IPS DF 6.9 (cell line): ENCODE data around the gene GLIS2.

ENCODE experiments used
- DNase-seq: peaks from one replicate; pipeline ENCODE4 v3.0.0-alpha.2; 2013; ENCODE audit warnings: low read depth, low spot score
- H3K27ac ChIP-seq: one replicate; pipeline ENCODE4 v1.5.1; 2013; ENCODE audit warnings: low read length, control low read depth
- H3K27me3 ChIP-seq: 2 replicates; pipeline ENCODE4 v1.6.1; 2013; ENCODE audit warnings: mild to moderate bottlenecking, low read length; ENCODE audit not compliant: control insufficient read depth, insufficient read depth
- H3K36me3 ChIP-seq: 2 replicates; pipeline ENCODE4 v1.6.1; 2013; ENCODE audit warnings: low read length; ENCODE audit not compliant: control insufficient read depth, insufficient read depth
- H3K4me1 ChIP-seq: 2 replicates; pipeline ENCODE4 v1.6.1; 2013; ENCODE audit warnings: low read length; ENCODE audit not compliant: control insufficient read depth, insufficient read depth
- H3K4me3 ChIP-seq: 2 replicates; pipeline ENCODE4 v1.5.1; 2013; ENCODE audit warnings: mild to moderate bottlenecking, low read length
- H3K9me3 ChIP-seq: 2 replicates; pipeline ENCODE4 v1.6.1; 2013; ENCODE audit warnings: low read length, inconsistent platforms; ENCODE audit not compliant: control insufficient read depth, insufficient read depth
- WGBS: extraction: QIAGEN DNeasy Blood & Tissue Kit; methylation state at CpG from one replicate; pipeline ENCODE4 v1.1.7; 2013; ENCODE audit warnings: mixed read lengths, missing lambda C conversion rate; ENCODE audit not compliant: insufficient read length, insufficient coverage; 5-methylcytosine and 5-hydroxymethylcytosine counted together

Gene GLIS2

GRCh38 chr16:4385066-4385788 is 69.4 kb downstream of the GLIS2 start:
- H3K4me3 ChIP-seq: no peak overlapping the region
- WGBS: no CpG with 5 or more reads among the region's 20 CpGs
- H3K27ac ChIP-seq: no peak overlapping the region
- H3K4me1 ChIP-seq: peaks cover 12% of the 10 kb centered on the region
- no peaks in the 10 kb centered on the region for H3K9me3 ChIP-seq
- no peak for DNase-seq
- H3K36me3 ChIP-seq: peaks cover 10% of the 10 kb centered on the region
- no peaks in the 10 kb centered on the region for H3K27me3 ChIP-seq

- Histone ChIP-seq H3K4me3 (no peak overlapping the region), H3K27me3 (no peaks in the 10 kb centered on the region), H3K36me3 (peaks cover 10% of the 10 kb centered on the region), H3K9me3 (no peaks in the 10 kb centered on the region), H3K27ac (no peak overlapping the region), H3K4me1 (peaks cover 18% of the 10 kb centered on the region)
- no CpG with 5 or more reads among the region's 11 CpGs for WGBS
- DNase-seq: no peak
These were observed 70.1 kb downstream of the GLIS2 start for GRCh38 chr16:4385789-4386450.

DNA sequence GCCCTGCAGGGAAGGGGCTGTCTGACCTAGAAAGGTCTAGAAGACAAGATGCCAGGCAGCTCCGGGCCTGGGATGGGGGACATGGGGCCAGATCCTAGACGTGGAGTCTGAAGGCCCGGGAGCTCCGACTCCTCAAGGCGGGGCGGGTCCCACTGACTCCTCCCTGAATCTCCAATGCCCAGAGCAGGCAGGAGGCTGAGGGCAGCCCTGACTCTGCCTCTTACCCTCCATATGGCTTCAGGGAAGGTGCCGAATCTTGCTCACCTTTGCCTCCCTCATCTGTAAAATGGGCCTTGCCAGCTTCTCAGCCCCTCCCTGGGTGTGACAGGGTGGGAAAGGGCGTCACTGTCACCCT is 70.6 kb downstream of the GLIS2 start:
- peaks cover 19% of the 10 kb centered on the region for H3K4me1 ChIP-seq
- H3K27me3 ChIP-seq: no peaks in the 10 kb centered on the region
- H3K9me3 ChIP-seq: no peaks in the 10 kb centered on the region
- H3K36me3 ChIP-seq: peaks cover 10% of the 10 kb centered on the region
- DNase-seq: no peak
- WGBS: no CpG with 5 or more reads among the region's 8 CpGs
- H3K4me3 ChIP-seq: no peak overlapping the region
- no peak overlapping the region for H3K27ac ChIP-seq

- Histone ChIP-seq H3K27me3 (no peaks in the 10 kb centered on the region), H3K9me3 (no peaks in the 10 kb centered on the region), H3K4me1 (peaks cover 22% of the 10 kb centered on the region), H3K4me3 (no peak overlapping the region), H3K27ac (no peak overlapping the region), H3K36me3 (peaks cover 8% of the 10 kb centered on the region)
- DNase-seq: no peak
- WGBS: no CpG with 5 or more reads among the region's 10 CpGs
These were observed 71.2 kb downstream of the GLIS2 start for GRCh38 chr16:4386951-4387565.

GRCh38 chr16:4387781-4388180 is 71.9 kb downstream of the GLIS2 start:
- Histone ChIP-seq H3K4me1 (peaks cover 27% of the 10 kb centered on the region), H3K27ac (no peak overlapping the region)

DNA sequence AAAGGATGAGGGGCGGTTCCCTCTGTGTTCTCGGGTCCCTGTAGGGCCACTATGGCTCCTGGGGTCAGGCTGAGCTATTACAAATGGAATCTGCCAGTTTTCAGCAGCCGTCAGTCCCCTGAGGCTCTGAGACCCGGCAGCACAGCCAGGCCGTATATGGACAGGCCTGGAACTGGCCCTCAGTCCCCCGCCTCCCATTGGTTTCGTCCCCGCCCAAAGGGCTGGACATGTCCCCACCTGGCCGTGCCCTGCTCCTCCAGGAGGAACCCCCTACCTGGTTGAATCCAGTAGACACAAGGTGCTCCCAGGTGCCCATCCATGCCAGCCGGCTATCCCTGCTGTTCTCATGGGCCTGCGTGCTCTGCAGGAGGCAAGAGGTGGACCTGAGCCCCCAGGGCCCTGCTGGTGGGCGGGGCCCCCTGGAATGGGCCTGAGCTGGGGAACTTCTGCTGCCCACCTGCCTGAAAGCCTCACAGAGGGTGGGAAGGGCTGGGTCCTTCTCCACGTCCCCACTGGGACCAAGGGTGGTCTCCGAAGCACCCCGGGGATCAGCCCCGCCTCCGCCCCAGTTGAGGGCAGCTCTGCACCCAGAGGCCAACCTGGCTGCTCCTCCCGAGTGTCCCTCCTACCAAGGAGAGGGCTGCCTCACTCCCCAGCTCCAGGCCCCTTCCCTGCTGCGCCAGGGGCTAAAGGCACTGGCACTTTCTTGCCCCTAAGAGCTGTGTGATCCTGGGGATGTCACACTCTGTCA is 72.6 kb downstream of the GLIS2 start:
- no peak overlapping the region for H3K4me3 ChIP-seq
- no peaks in the 10 kb centered on the region; the same call in 1 of the 2 replicates for H3K36me3 ChIP-seq
- H3K4me1 ChIP-seq: peaks cover 30% of the 10 kb centered on the region
- no CpG with 5 or more reads among the region's 19 CpGs for WGBS
- no peaks in the 10 kb centered on the region for H3K27me3 ChIP-seq
- H3K9me3 ChIP-seq: no peaks in the 10 kb centered on the region
- H3K27ac ChIP-seq: no peak overlapping the region
- DNase-seq: no peak

More at GRCh38 chr16:4387781-4388180, 71.9 kb downstream of the GLIS2 start:
- H3K4me3 ChIP-seq: no peak overlapping the region
- H3K9me3 ChIP-seq: no peaks in the 10 kb centered on the region
- DNase-seq: no peak
- no CpG with 5 or more reads among the region's 20 CpGs for WGBS
- peaks cover 3% of the 10 kb centered on the region; the same call in 1 of the 2 replicates for H3K36me3 ChIP-seq
- H3K27me3 ChIP-seq: no peaks in the 10 kb centered on the region
